GDM1 (cell line): ENCODE data around the gene DDC.

Experiments
- DNase-seq: peaks from one replicate; lab custom pipeline; 2025; lab: John Stamatoyannopoulos, UW

The DDC gene

GRCh38 chr7:50564640-50565558, at the start of gene DDC:
Gene DDC (minus strand): TSS chr7:50565405. CDS start chr7:50544085, 21,320 bp downstream.
- DNase-seq, result no peak

- no peak for DNase-seq
Observed at GRCh38 chr7:50613473-50613872, 48.3 kb upstream of the DDC start.

GRCh38 chr7:50612704-50613103, 47.5 kb upstream of the DDC start:
- no peak for DNase-seq

- DNase-seq, result no peak
Observed at GRCh38 chr7:50610521-50611277, 45.5 kb upstream of the DDC start.

- DNase-seq, result no peak
Observed at GRCh38 chr7:50608196-50608906, 43.1 kb upstream of the DDC start.

GRCh38 chr7:50607524-50608125, 42.4 kb upstream of the DDC start:
- DNase-seq, result no peak

GRCh38 chr7:50605059-50605458, 39.9 kb upstream of the DDC start:
- no peak for DNase-seq

- DNase-seq, result no peak
Observed at GRCh38 chr7:50603287-50603686, 38.1 kb upstream of the DDC start.

- DNase-seq, result no peak
Observed at GRCh38 chr7:50599385-50599784, 34.2 kb upstream of the DDC start.

GRCh38 chr7:50598460-50599343, 33.5 kb upstream of the DDC start:
- DNase-seq, result no peak

GRCh38 chr7:50596484-50596883, 31.3 kb upstream of the DDC start:
- no peak for DNase-seq

GRCh38 chr7:50595491-50596102, 30.4 kb upstream of the DDC start:
- DNase-seq, result no peak

GRCh38 chr7:50594734-50595485, 29.7 kb upstream of the DDC start:
- DNase-seq, result no peak

GRCh38 chr7:50594136-50594535, 28.9 kb upstream of the DDC start:
- no peak for DNase-seq

GRCh38 chr7:50592940-50593339, 27.7 kb upstream of the DDC start:
- DNase-seq, result no peak

GRCh38 chr7:50591480-50592438, 26.6 kb upstream of the DDC start:
- DNase-seq, result no peak

- DNase-seq, result no peak
Observed at GRCh38 chr7:50591098-50591479, 25.9 kb upstream of the DDC start.

GRCh38 chr7:50590535-50590934, 25.3 kb upstream of the DDC start:
- DNase-seq, result no peak

- DNase-seq, result no peak
Observed at GRCh38 chr7:50589364-50589763, 24.2 kb upstream of the DDC start.
